Stimulated activated CD4-positive, alpha-beta T cell treated with anti-CD3 and anti-CD28 coated beads, Interleukin-4, amount 100 ng/mL, for 24 hours (primary cell): ENCODE results near the gene ABHD5.
A peak's percentile ranks its signal among the peaks of the same experiment; 100 is the strongest.

Experiments used
- DNase-seq: peaks from one replicate; pipeline ENCODE4 v3.0.0-alpha.2; 2020

ABHD5 gene

GRCh38 chr3:43726521-43726920, 35.8 kb downstream of the ABHD5 start:
- no peak for DNase-seq

DNA sequence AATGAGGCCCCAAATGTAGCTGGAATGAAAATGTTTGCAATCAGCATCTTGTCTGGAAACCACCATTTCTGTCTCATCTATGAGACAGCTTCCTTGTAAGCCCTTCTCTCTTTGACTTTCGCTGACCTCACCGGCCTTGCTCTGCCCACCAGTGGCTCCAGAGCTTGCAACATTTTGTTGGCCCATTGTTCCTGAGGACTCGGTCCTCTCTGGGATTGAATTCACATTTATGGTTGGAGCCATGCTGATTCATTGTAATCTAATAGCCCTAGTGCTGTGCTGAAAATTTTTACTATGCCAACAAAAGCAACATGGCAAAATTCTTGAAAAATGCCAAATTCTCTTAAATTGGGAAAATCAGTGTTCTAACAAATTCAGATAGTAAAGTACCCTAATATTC, 37.2 kb downstream of the ABHD5 start:
- DNase-seq: no peak

DNA sequence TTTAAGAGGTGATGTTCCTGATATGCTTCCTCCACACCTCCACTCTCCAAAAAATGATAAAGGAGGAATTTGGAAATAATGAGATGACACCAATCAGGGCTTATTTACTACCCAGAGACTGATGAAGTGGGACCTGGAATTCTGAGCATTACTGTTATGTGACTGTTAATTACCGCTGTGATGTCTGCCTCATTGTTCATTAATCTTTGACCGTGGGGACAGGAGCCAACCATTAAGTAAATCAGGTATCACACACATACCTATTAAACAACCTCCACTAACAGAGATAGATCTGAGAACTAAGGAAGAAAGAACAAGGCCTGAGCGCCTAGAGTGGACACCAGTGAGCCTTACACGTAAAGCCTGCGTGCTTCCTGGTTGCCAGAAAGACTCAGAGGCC, 37.7 kb downstream of the ABHD5 start:
- no peak for DNase-seq

GRCh38 chr3:43728947-43729346, 38.2 kb downstream of the ABHD5 start:
- DNase-seq: no peak

DNA sequence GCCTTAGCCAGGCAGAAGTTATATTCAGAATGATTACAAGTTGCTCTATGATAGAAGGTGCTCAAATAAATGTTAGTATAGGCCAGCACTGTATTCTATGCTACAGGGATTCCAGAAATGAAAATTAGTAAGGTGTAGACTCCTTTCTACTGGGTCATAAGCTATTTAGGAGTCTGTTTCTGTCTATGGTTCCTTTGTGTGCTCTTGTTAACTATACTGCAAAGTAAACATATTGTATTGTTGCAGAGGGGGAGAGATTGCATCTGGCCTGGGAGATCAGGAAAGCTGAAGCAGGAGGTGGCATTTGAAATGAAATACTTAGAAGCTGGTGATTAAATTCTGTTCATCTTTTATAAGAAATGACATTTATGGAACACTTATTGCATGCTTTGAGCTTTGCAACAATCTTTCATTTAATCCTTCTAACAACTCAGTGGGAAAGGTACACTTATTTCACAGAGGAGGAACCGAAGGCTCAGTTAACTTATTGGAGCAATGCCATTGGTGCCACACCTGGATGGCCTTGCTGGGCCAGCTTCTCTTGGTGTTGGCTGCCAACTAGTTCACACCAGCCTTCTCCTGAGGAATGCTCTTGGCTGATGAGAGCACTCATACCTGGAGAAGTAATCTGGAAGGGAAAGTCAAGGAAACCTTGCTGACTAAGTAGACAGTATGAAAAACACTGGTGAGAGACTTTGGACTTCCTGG, 39.1 kb downstream of the ABHD5 start:
- no peak for DNase-seq

- DNase-seq: no peak
Measured at GRCh38 chr3:43732747-43733425, 42.1 kb downstream of the ABHD5 start.

- no peak for DNase-seq
Measured at GRCh38 chr3:43733459-43734384, 43.0 kb downstream of the ABHD5 start.

GRCh38 chr3:43734685-43735084, 43.9 kb downstream of the ABHD5 start:
- no peak for DNase-seq

DNA sequence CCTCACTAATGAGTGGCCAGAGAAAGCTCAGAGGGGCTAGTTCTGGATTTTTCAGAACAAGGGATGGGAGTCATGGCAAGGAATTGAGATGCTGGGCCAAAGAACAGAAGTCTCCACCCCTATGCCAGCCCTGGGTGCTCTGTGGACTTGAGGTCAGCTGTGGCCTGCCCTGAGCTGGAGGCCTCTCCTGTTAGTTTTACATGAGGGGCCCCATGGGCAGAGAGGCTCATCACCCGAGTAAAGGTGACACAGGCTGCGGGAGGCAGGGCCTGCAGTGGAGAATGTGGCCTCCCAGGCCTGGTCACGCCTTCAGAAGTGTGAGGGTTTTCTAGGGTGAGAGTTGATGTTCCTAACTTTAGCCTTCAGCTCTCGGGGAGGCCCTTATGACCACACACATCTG, 44.9 kb downstream of the ABHD5 start:
- DNase-seq: no peak

GRCh38 chr3:43736558-43737440, 46.1 kb downstream of the ABHD5 start:
- DNase-seq: no peak

DNA sequence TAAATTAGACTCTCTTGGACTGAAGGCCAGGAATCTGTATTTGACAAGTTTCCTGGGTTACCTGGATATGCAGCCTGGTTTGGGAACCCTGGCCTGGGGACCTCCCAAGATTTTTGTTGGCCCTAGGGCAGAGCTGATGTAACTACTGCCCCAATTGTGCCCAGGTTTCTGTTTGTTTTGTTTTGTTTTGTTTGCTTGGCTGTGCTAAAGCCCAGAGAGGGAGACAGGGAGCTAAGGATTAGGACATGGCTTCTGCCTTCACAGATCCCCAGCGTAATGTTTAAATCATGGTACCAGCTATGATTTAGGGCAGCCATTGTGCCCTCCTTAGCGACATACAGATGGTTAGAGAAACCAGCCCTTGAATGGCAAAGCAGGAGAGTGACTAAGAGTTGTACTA, 47.6 kb downstream of the ABHD5 start:
- DNase-seq: no peak

DNA sequence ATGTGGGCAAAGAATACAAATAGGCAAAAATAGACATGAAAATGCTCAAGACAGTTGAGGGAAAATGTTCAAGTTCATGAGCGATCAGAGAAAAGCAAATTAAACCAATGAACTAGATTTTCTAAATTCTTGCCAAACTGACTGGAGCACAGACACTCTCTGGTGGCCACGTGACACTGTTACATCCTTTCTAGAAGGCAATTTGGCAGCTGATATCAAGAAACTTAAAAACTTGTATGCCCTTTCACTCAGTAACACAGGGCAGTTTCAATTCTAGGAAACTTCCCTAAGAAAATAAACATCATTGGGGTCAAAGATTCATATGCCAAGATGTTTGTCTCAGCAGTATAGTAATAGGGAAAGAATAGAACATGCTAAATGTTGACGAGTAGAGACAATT, 52.2 kb downstream of the ABHD5 start:
- no peak for DNase-seq

DNA sequence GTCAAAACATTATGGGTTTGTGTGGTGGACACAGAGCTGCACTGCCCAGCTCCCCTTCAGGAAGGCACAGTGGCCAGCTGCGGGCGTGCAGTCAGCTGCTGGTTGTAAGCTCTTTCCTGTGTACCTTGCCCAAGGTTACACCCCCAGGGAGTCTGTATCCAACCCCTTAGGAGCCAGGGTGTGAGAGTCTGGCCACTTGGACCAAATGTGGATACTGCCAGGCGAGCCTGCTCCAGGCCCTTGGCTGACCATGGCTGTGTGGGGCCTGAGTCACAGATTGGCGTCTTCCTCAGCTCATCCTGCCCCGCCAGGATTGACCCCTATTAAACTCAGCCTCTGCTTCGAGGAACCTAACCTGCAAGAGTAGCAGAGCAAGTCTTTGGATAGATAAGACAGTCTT, 56.9 kb downstream of the ABHD5 start:
- DNase-seq: no peak

DNA sequence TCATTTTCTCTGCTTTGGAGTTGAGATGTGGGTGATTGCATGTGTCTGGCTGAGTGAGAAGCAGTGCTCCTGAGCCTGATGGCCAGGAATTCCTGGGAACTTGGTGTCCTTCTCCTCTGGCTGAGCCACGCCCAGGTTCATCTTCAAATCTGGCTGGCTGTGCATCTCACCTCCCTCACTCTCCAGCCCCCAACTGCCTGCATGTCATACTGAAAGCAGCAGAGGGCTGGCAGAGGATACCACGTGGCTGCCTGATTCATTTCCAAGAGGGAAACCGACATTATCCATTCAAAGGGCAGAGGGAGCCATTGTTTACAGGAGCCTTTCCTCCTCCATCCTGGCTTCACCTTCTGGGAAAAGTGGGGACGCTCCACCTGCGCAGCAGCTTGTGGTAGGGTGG, 57.4 kb downstream of the ABHD5 start:
- DNase-seq: no peak

DNA sequence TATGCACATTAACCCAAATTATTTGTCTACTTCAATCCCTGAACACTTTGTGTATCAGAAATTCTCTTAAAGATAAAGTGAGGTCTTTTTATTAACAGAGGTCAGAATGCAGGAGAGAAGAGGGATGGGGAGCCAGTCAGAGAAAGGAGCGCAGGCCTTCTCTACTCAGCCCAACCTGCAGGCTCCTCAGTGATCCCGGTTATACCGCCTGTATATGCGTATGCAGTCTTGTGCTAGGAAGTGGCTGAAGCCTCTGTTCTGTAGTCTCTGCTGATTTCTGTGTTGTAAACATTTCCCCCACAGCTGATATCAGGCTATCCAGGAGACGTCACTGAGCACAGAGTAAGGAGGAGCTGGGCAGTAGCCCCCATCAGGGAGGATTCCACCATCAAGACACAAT, 57.9 kb downstream of the ABHD5 start:
- no peak for DNase-seq

DNA sequence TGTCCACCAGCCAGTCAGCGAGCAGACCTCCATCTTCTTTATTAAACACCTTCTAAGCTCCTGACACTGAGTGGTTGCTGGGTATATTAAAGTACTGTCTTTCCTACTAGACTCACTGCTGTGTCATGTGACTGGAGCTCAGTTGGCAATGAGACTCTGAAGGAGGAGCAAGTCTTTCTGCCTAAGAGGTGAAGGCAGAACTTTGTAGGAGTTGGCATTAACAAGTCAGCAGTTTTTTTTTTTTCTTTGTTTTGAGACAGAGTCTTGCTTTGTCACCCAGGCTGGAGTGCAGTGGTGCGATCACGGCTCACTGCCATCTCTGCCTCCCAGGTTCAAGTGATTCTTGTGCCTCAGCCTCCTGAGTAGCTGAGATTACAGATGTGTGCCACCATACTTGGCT, 62.2 kb downstream of the ABHD5 start:
- DNase-seq: no peak

DNA sequence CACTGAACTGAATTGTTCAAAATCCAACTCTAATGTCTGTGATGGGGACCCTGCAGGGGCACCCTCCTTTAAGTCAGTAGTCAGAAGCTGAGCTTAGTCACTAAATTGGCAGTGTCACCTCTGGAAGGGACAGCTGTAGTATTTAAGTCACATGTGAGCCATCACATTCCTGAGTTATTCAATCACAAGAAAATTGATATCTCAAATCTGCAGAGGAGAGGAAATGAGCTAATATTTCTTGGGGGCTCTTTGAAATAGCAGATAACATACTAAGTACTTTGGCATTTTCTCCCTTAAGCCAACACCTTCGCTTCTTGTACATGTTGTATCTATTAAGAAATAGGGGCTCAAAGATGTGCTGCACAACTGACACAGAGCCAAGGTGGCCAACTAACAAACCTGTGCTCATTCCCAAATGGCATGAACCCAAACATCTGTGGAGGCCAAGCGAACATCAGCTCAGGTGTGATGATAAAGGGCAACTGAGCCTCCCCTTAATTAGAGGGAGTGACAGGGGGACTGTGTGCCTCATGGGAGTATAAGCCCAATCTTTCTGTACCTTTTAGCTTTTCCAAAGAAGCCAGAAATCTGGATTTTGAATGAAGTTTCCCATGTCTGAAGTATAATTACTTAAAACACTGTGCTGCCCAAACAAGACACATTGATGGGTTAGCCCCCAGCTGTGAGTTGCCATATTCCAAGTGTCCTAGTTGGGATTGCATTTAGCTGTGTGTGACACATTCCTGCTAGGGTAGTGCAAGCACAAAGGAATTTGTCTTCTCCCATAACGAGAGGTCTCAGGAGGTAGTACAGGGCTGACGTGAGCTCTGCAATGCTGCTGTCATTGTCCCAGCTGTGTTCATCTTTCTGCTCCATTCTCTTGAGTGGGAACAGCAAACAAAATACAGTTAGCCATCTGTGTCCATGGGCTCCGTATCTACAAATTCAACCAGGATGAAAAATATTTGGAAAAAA, 63.3 kb downstream of the ABHD5 start:
- no peak for DNase-seq

DNA sequence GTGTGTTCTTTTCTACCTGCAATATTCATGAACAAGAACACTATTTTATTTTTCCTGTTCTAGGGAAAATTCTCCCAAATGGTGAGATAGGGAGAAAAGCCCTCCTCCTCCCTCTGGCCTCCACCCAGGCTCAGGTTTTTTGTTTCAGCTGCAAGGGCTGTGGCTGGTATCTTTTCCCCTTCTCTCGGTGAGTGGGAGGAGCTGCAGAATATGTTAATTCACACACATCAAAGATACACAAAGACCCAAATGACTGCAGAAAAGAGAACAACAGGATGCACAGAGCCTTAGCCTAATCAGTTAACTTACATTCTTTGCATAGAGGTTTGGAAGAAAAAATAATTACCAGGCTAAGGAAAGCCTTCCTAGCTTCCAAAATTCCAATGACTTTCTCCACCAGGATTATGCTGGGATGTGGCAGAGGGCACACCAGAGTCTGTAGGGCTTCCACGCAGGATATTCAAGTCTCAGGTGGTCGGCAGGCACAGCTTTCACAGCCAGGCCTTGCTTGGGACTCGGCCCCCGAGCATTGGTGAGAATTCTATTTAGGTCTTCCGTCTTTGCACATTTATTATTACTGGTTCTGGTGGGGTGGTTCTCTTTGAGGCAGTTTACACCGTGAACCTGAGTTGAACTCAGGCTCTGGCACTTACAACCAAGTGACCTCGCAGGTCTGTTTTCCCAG, 64.9 kb downstream of the ABHD5 start:
- DNase-seq: peak; percentile 35

DNA sequence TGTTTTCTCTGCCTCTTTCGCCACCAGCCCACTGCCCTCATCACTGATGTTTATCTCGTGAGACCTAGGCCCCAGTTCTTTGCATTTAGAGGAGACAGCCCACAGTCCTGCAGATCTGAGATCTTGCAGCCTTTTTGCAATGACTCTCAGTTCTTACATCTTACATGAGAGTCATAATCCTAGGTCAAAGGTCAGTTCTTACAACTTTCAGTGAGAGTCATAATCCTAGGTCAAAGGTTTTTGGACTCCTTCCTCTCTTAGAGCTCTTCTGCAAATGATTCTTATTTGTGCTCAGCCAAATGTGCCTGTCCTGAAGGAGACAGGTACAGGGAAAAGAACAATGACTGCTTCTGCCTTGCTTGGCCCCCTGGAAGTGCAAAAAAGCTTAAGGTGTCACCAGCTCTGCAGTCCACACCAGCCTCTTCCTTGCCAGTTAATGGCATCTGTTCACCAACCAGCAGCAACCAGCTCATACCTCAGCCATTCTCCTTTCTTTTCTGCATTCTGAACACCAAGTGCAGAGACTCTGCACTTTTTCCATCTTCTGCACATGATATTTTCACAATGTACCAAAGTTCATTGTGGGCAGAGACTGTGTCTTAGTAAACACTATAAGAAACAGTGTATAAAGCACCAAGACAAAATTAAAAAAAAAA, 67.1 kb downstream of the ABHD5 start:
- DNase-seq: no peak

GRCh38 chr3:43758592-43759225, 68.0 kb downstream of the ABHD5 start:
- no peak for DNase-seq
